HG03196 (cell line): ENCODE results near the gene RUFY4.

Experiments used
- ATAC-seq: cut with Tn5 transposase; IDR thresholded peaks from one replicate; pipeline ENCODE4 v1.9.1; 2021; ENCODE audit not compliant: unreplicated experiment

RUFY4 gene

GRCh38 chr2:218068721-218069334 lies at the start of gene RUFY4:
TSS of gene RUFY4 (plus strand) at chr2:218069253. CDS start at chr2:218070606, 1,353 bp downstream.
- peak; percentile 78 for ATAC-seq

GRCh38 chr2:218019411-218020060 lies 49.5 kb upstream of the RUFY4 start:
- ATAC-seq, result no peak

- no peak for ATAC-seq
Measured at GRCh38 chr2:218020281-218020680, 48.8 kb upstream of the RUFY4 start.

- ATAC-seq, result no peak
Measured at GRCh38 chr2:218020966-218021535, 48.0 kb upstream of the RUFY4 start.

- no peak for ATAC-seq
Measured at GRCh38 chr2:218021536-218022071, 47.4 kb upstream of the RUFY4 start.

- no peak for ATAC-seq
Measured at GRCh38 chr2:218022131-218022850, 46.8 kb upstream of the RUFY4 start.

GRCh38 chr2:218022851-218023530 lies 46.1 kb upstream of the RUFY4 start:
- ATAC-seq, result no peak

GRCh38 chr2:218023636-218024035 lies 45.4 kb upstream of the RUFY4 start:
- ATAC-seq, result no peak

GRCh38 chr2:218024336-218024735 lies 44.7 kb upstream of the RUFY4 start:
- no peak for ATAC-seq

- no peak for ATAC-seq
Measured at GRCh38 chr2:218024871-218025270, 44.2 kb upstream of the RUFY4 start.

GRCh38 chr2:218026244-218026643 lies 42.8 kb upstream of the RUFY4 start:
- no peak for ATAC-seq

GRCh38 chr2:218026676-218027425 lies 42.2 kb upstream of the RUFY4 start:
- no peak for ATAC-seq

GRCh38 chr2:218027426-218028188 lies 41.4 kb upstream of the RUFY4 start:
- no peak for ATAC-seq

GRCh38 chr2:218028189-218028495 lies 40.9 kb upstream of the RUFY4 start:
- ATAC-seq, result no peak

GRCh38 chr2:218028562-218029348 lies 40.3 kb upstream of the RUFY4 start:
- no peak for ATAC-seq

- no peak for ATAC-seq
Measured at GRCh38 chr2:218029366-218030360, 39.4 kb upstream of the RUFY4 start.

GRCh38 chr2:218030409-218031195 lies 38.5 kb upstream of the RUFY4 start:
- no peak for ATAC-seq
